Thoracic aorta (tissue), 2 donors: ENCODE data around the gene RBFOX1. TPM values are rescaled to one million over a fixed set of nuclear protein-coding genes. Genes with fewer than 3 reads are reported as not detected.

Experiments used
- ATAC-seq: fragments of 150-250 bp; one replicate; pipeline ENCODE4 v1.8.0; 2017; ENCODE audit warnings: low read depth; ENCODE audit not compliant: insufficient number of reproducible peaks, low FRiP score
- DNase-seq: peaks from one replicate; pipeline ENCODE4 v3.0.0-alpha.2; 2020; ENCODE audit warnings: low spot score
- H3K27ac ChIP-seq, 2 donors: fragments of 200-600 bp; sonication (generic); 1 replicate in 1 of 2; 2 replicates in 1 of 2; pipeline ENCODE4 v1.5.1; 2016; ENCODE audit warnings: mild to moderate bottlenecking in 2 of 2, moderate library complexity in 2 of 2
- H3K27me3 ChIP-seq: fragments of 200-600 bp; sonication (generic); replicated peaks from 2 replicates; pipeline ENCODE4 v1.6.0; 2016; ENCODE audit warnings: mild to moderate bottlenecking; ENCODE audit not compliant: insufficient read depth
- H3K36me3 ChIP-seq: fragments of 200-600 bp; sonication (generic); one replicate; pipeline ENCODE4 v1.5.1; 2016
- H3K4me1 ChIP-seq, 2 donors: fragments of 200-600 bp; sonication (generic); 1 replicate in 1 of 2; 2 replicates in 1 of 2; pipeline versions ENCODE4 v1.5.1 to v1.6.0; 2016; ENCODE audit warnings: low read depth in 2 of 2, mild to moderate bottlenecking in 1 of 2; ENCODE audit not compliant: control insufficient read depth in 1 of 2
- H3K4me3 ChIP-seq: fragments of 200-600 bp; sonication (generic); 2 replicates; pipeline ENCODE4 v1.5.1; 2016; ENCODE audit warnings: mild to moderate bottlenecking
- H3K9me3 ChIP-seq: fragments of 200-600 bp; sonication (generic); 2 replicates; pipeline ENCODE4 v1.5.1; 2016
- CTCF ChIP-seq: fragments of 200-600 bp; sonication (generic); IDR thresholded peaks from one replicate; pipeline ENCODE4 v1.5.1; 2019; ENCODE audit warnings: antibody characterized with exemption
- total RNA-seq, 2 donors: library from RNA; depleted of rRNA; stranded (reverse); fragments of >200 nt; gene quantifications; one replicate each; pipeline versions ENCODE4 v1.1.0 to v1.2.3, GENCODE V29; 2016

The RBFOX1 gene
- total RNA-seq, 2 donors from 2014 or later: not detected

- no peaks in the 10 kb centered on the region for H3K36me3 ChIP-seq
- no peaks in the 10 kb centered on the region for H3K4me1 ChIP-seq
- no peaks in the 10 kb centered on the region for H3K9me3 ChIP-seq
- no peak for ATAC-seq
- no peak overlapping the region for H3K27ac ChIP-seq
- no peaks in the 10 kb centered on the region for H3K27me3 ChIP-seq
- DNase-seq: no peak
- no peak overlapping the region for H3K4me3 ChIP-seq
- no peak for TF ChIP-seq CTCF
Measured at GRCh38 chr16:7541026-7541425, 208.4 kb downstream of the RBFOX1 start.

- ATAC-seq: no peak
- Histone ChIP-seq H3K27me3 (no peaks in the 10 kb centered on the region), H3K27ac (no peak overlapping the region), H3K4me1 (no peaks in the 10 kb centered on the region), H3K9me3 (no peaks in the 10 kb centered on the region), H3K4me3 (no peak overlapping the region), H3K36me3 (no peaks in the 10 kb centered on the region)
- no peak for DNase-seq
- TF ChIP-seq CTCF: no peak
Measured at GRCh38 chr16:7545251-7545650, 212.6 kb downstream of the RBFOX1 start.

- Histone ChIP-seq H3K27ac (no peak overlapping the region), H3K4me1 (no peaks in the 10 kb centered on the region), H3K4me3 (no peak overlapping the region), H3K36me3 (no peaks in the 10 kb centered on the region), H3K27me3 (no peaks in the 10 kb centered on the region), H3K9me3 (no peaks in the 10 kb centered on the region)
- TF ChIP-seq CTCF: no peak
- DNase-seq (no peak), ATAC-seq (no peak)
Measured at GRCh38 chr16:7546948-7547347, 214.3 kb downstream of the RBFOX1 start.

- no peaks in the 10 kb centered on the region for H3K4me1 ChIP-seq
- H3K27me3 ChIP-seq: no peaks in the 10 kb centered on the region
- DNase-seq (no peak), ATAC-seq (no peak)
- no peaks in the 10 kb centered on the region for H3K9me3 ChIP-seq
- H3K27ac ChIP-seq: no peak overlapping the region
- H3K36me3 ChIP-seq: no peaks in the 10 kb centered on the region
- no peak for TF ChIP-seq CTCF
- H3K4me3 ChIP-seq: no peak overlapping the region
Measured at GRCh38 chr16:7547736-7548135, 215.1 kb downstream of the RBFOX1 start.

- Histone ChIP-seq H3K9me3 (no peaks in the 10 kb centered on the region), H3K36me3 (no peaks in the 10 kb centered on the region), H3K27me3 (no peaks in the 10 kb centered on the region), H3K27ac (no peak overlapping the region), H3K4me3 (no peak overlapping the region), H3K4me1 (no peaks in the 10 kb centered on the region)
- DNase-seq (no peak), ATAC-seq (no peak)
- TF ChIP-seq CTCF: no peak
Measured at GRCh38 chr16:7548796-7549318, 216.2 kb downstream of the RBFOX1 start.
